K562 (cell line): ENCODE measurements around the gene MED15. TPM values are rescaled to one million over a fixed set of nuclear protein-coding genes. Genes with fewer than 3 reads are reported as not detected.
A peak's percentile ranks its signal among the peaks of the same experiment; 100 is the strongest.
"Not testable (repeated sequence)": the region's sequence is repeated elsewhere in the genome, so short reads cannot be mapped to it uniquely, and the experiment has no call there.

ENCODE experiments used
- ATAC-seq: fragments of 200-7000 bp; cut with Tn5 transposase; 3 replicates; pipeline ENCODE4 v1.9.1; 2020; ENCODE audit warnings: moderate library complexity
- BruUV-seq: library from RNA; stranded (reverse); fragments of 400-500 nt; replicated peaks from 2 replicates; lab custom pipeline; 2021; lab: Mats Ljungman, UMichigan
- CTCF ChIA-PET: fragments of 300-600 bp; formaldehyde crosslinking; extraction: SDS; loops from one replicate; lab custom pipeline; 2021; ENCODE audit warnings: low intra/inter-chr PET ratio; lab: Yijun Ruan, JAX
- POLR2A ChIA-PET: fragments of 300-600, 350-650 bp; sonication (Branson Sonifier 250); formaldehyde crosslinking; extraction: SDS; loops from one replicate; lab custom pipeline; 2021; ENCODE audit warnings: antibody characterized with exemption, inconsistent platforms; lab: Yijun Ruan, JAX
- DNase-seq, 4 experiments: peaks; one replicate each; pipeline versions ENCODE4 v3.0.0 to v3.0.0-alpha.2; 2011 to 2018; ENCODE audit warnings: low spot score in 3 of 4, mixed read lengths in 3 of 4; ENCODE audit errors: extremely low read depth in 1 of 4
- FAIRE-seq: peaks from 2 replicates; lab custom pipeline; 2011; peaks lifted over from hg19 to GRCh38; lab: Jason Lieb, UNC
- H2AFZ ChIP-seq: 2 replicates; pipeline ENCODE4 v1.6.0; 2011; ENCODE audit warnings: low read depth, low read length, control low read depth, inconsistent platforms
- H3K27ac ChIP-seq: fragments of 200-600 bp; 3 replicates; pipeline ENCODE4 v1.8.0; 2011; ENCODE audit warnings: low read depth, mild to moderate bottlenecking, control low read depth, inconsistent platforms, low read length, moderate library complexity, mixed read lengths; ENCODE audit errors: extremely low read depth
- H3K27me3 ChIP-seq, 2 experiments: fragments of 300-600 bp in 1 of 2; 2 replicates in 1 of 2; 3 replicates in 1 of 2; pipeline versions ENCODE4 v1.6.0 to v1.8.0; 2011; ENCODE audit warnings: inconsistent platforms in 2 of 2, low read length in 2 of 2, mild to moderate bottlenecking in 1 of 2, mixed read lengths in 1 of 2, moderate library complexity in 1 of 2; ENCODE audit not compliant: control insufficient read depth in 2 of 2, insufficient read depth in 2 of 2
- H3K36me3 ChIP-seq: fragments of 300-600 bp; 3 replicates; pipeline ENCODE4 v1.8.0; 2011; ENCODE audit warnings: mild to moderate bottlenecking, low read length, inconsistent platforms; ENCODE audit not compliant: control insufficient read depth, insufficient read depth
- H3K4me1 ChIP-seq, 2 experiments: fragments of 200-600 bp in 1 of 2; replicated peaks in 1 of 2; 2 replicates in 1 of 2; 3 replicates in 1 of 2; pipeline versions ENCODE4 v1.5.1 to v1.8.0; 2011; ENCODE audit warnings: inconsistent platforms in 2 of 2, low read length in 2 of 2, mild to moderate bottlenecking in 1 of 2, mixed read lengths in 1 of 2, moderate library complexity in 1 of 2; ENCODE audit not compliant: control insufficient read depth in 2 of 2, insufficient read depth in 2 of 2
- H3K4me2 ChIP-seq: 2 replicates; pipeline ENCODE4 v1.6.1; 2011; ENCODE audit warnings: low read length, control low read depth, inconsistent platforms, mixed read lengths; ENCODE audit not compliant: insufficient read depth
- H3K4me3 ChIP-seq: fragments of 200-600 bp; sonication (generic), shearing (Covaris generic); 2 replicates; pipeline ENCODE4 v1.5.1; 2016; ENCODE audit warnings: control low read depth, inconsistent platforms
- H3K79me2 ChIP-seq: fragments of 200-600 bp; 3 replicates; pipeline ENCODE4 v1.8.0; 2011; ENCODE audit warnings: low read length, inconsistent platforms; ENCODE audit not compliant: control insufficient read depth, insufficient read depth
- H3K9ac ChIP-seq, 2 experiments: 2 replicates each; pipeline versions ENCODE4 v1.6.0 to v1.6.1; 2011; ENCODE audit warnings: low read depth in 2 of 2, low read length in 2 of 2, control low read depth in 1 of 2, inconsistent platforms in 1 of 2, mild to moderate bottlenecking in 1 of 2, mixed read lengths in 1 of 2; ENCODE audit not compliant: insufficient read depth in 1 of 2
- H3K9me1 ChIP-seq: one replicate; pipeline ENCODE4 v1.6.0; 2011; ENCODE audit warnings: inconsistent platforms, mild to moderate bottlenecking, low read length, moderate library complexity; ENCODE audit not compliant: control insufficient read depth, insufficient read depth
- H3K9me3 ChIP-seq: replicated peaks from 2 replicates; pipeline ENCODE4 v1.5.1; 2011; ENCODE audit warnings: low read depth, low read length, inconsistent platforms; ENCODE audit not compliant: control insufficient read depth, insufficient read depth
- H4K20me1 ChIP-seq: replicated peaks from 2 replicates; pipeline ENCODE4 v1.6.1; 2011; ENCODE audit warnings: low read length, inconsistent platforms, mixed read lengths; ENCODE audit not compliant: control insufficient read depth, insufficient read depth
- BHLHE40 ChIP-seq: IDR thresholded peaks from 2 replicates; pipeline ENCODE4 v1.6.1; 2011; ENCODE audit warnings: low read length, improper control_type of control experiment
- CHD4 ChIP-seq: fragments of 200-600 bp; sonication (generic); IDR thresholded peaks from 3 replicates; pipeline ENCODE4 v1.6.1; 2012; ENCODE audit warnings: low read depth, mild to moderate bottlenecking, mixed read lengths, low read length, inconsistent platforms; ENCODE audit not compliant: insufficient read depth, insufficient replicate concordance, poor library complexity, severe bottlenecking
- CREBBP ChIP-seq: IDR thresholded peaks from one replicate; pipeline ENCODE4 v1.6.1; 2012; ENCODE audit warnings: low read depth, mild to moderate bottlenecking, control low read depth, inconsistent platforms, low read length
- GABPB2 ChIP-seq: fragments of 250-450 bp; sonication (Bioruptor Pico); conservative IDR thresholded peaks from 2 replicates; pipeline ENCODE4 v1.5.1; 2021; ENCODE audit warnings: mild to moderate bottlenecking
- HDAC6 ChIP-seq: IDR thresholded peaks from 2 replicates; pipeline ENCODE4 v1.6.1; 2012; ENCODE audit warnings: low read depth, mild to moderate bottlenecking, control low read depth, inconsistent platforms, low read length, moderate library complexity
- HOXB6 ChIP-seq: fragments of 250-450 bp; sonication (Bioruptor Pico); IDR thresholded peaks from 2 replicates; pipeline ENCODE4 v1.5.1; 2022; ENCODE audit warnings: mild to moderate bottlenecking, borderline replicate concordance
- RCOR1 ChIP-seq, 2 experiments: IDR thresholded peaks; 2 replicates each; pipeline ENCODE4 v1.6.1; 2012; ENCODE audit warnings: low read depth in 2 of 2, low read length in 2 of 2, borderline replicate concordance in 1 of 2, improper control_type of control experiment in 1 of 2
- RFX7 ChIP-seq: fragments of 250-450 bp; sonication (Bioruptor Pico); IDR thresholded peaks from 2 replicates; pipeline ENCODE4 v1.5.1; 2021; ENCODE audit warnings: mild to moderate bottlenecking
- SIN3A ChIP-seq, 2 experiments: fragments of 150-350 bp in 1 of 2; IDR thresholded peaks; 2 replicates each; pipeline ENCODE4 v1.6.1; 2011 to 2016; ENCODE audit warnings: borderline replicate concordance in 2 of 2, low read depth in 2 of 2, low read length in 2 of 2, mild to moderate bottlenecking in 2 of 2, moderate library complexity in 2 of 2; ENCODE audit not compliant: control insufficient read depth in 1 of 2
- SMAD1 ChIP-seq: fragments of 150-350 bp; IDR thresholded peaks from 2 replicates; pipeline ENCODE4 v1.6.1; 2014; ENCODE audit warnings: low read length, low read depth; ENCODE audit not compliant: partially characterized antibody
- ZNF668 ChIP-seq: fragments of 250-450 bp; sonication (Bioruptor Pico); IDR thresholded peaks from 2 replicates; pipeline ENCODE4 v1.8.0; 2022; ENCODE audit warnings: mild to moderate bottlenecking, inconsistent platforms
- WGBS: fragments of 100-300 bp; shearing (Covaris generic); methylation state at CpG from one replicate; pipeline ENCODE4 v1.1.6; 2016; ENCODE audit warnings: low coverage, mixed read lengths; ENCODE audit not compliant: insufficient coverage; ENCODE audit errors: missing lambda C conversion rate; 5-methylcytosine and 5-hydroxymethylcytosine counted together
- in situ Hi-C: fragments of 300-500 bp; cut with MboI; formaldehyde crosslinking; loops from 4 replicates; pipeline ENCODE4 v1.15.0; 2018; ENCODE audit warnings: inconsistent platforms, mixed read lengths
- intact Hi-C: fragments of 100-400 bp; cut with micrococcal nuclease; formaldehyde crosslinking; loops from 2 replicates; pipeline ENCODE4 v1.14.2; 2022
- polyA plus RNA-seq, 8 experiments: library from polyadenylated mRNA; depleted of rRNA in 4 of 8; stranded (reverse) in 5 of 8; unstranded in 3 of 8; fragments of >200 nt; fragmentation: Nextera tagmentation in 2 of 8; fragmentation: Illumina TruSeq in 1 of 8; extraction: Ambion mirVana in 2 of 8; extraction: Trizol in 1 of 8; gene quantifications; 2 replicates each; pipeline versions ENCODE4 v1.2.1 to v1.2.3, GENCODE V29; 2011 to 2014; ENCODE audit warnings: inconsistent platforms in 1 of 8, missing spikeins in 1 of 8
- total RNA-seq, 7 experiments: library from RNA; depleted of rRNA in 6 of 7; stranded (reverse); fragments of >200 nt in 6 of 7; fragmentation: Illumina TruSeq in 2 of 7; extraction: Trizol in 2 of 7; gene quantifications; 2 replicates each; pipeline versions ENCODE4 v1.2.1 to v1.2.3, GENCODE V29; 2011 to 2021; ENCODE audit warnings: low replicate concordance in 1 of 7
- TF ChIP-seq, protein P1 (sequence below): sonication (generic); formaldehyde crosslinking; IDR thresholded peaks from 2 replicates; pipeline ENCODE4 v1.8.0; 2022; ENCODE audit warnings: mild to moderate bottlenecking, low read depth, missing genetic modification reagents
- TF ChIP-seq, protein P2 (sequence below): fragments of 250-450 bp; sonication (Bioruptor Pico); IDR thresholded peaks from 2 replicates; pipeline ENCODE4 v1.9.0; 2021; ENCODE audit warnings: mild to moderate bottlenecking, inconsistent platforms
- TF ChIP-seq, protein P3 (sequence below): sonication (generic); formaldehyde crosslinking; IDR thresholded peaks from 2 replicates; pipeline ENCODE4 v1.8.0; 2022; ENCODE audit warnings: mild to moderate bottlenecking, missing genetic modification reagents

MED15 gene
- total and polyA plus RNA-seq, 9 of the 15 experiments (the other 6 are each of a cell fraction or from before 2014, with no cell fraction given), result 4.0 to 271 (median 60.1) TPM

DNA sequence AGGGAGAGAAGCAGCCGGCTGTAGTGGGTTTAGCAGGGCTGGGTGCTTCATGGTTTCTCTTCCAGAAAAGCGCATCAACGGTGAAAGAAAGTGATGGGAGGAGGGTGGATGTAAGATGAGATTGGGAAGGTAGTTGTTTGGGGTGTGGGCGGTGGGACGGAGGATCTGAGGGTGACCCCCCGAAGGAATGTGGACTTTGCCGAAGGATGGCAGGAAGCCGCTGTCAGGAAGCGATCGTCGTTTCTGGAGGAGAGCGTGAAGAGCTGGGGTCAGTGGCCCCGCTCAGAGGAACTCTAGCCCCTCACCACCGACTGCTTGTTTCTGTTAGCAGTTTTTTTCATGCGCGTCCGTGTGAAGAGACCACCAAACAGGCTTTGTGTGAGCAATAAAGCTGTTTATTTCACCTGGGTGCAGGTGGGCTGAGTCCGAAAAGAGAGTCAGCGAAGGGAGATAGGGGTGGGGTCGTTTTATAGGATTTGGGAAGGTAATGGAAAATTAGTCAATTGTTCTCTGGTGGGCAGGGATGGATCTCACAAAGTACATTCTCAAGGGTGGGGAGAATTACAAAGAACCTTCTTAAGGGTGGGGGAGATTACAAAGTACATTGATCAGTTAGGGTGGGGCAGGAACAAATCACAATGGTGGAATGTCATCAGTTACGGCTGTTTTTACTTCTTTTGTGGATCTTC lies 801 bp downstream of the MED15 start:
- Histone ChIP-seq H4K20me1 (peaks cover 42% of the 10 kb centered on the region), H3K4me1 (peaks cover 47 to 49% of the 10 kb centered on the region in 2 experiments), H3K27ac (peak overlapping the region; percentile 82), H3K36me3 (peaks cover 36% of the 10 kb centered on the region), H3K79me2 (peaks cover 61% of the 10 kb centered on the region), H3K9me1 (peaks cover 16% of the 10 kb centered on the region), H2AFZ (peak overlapping the region; percentile 96), H3K9ac (peak overlapping the region; percentile 88 to 96), H3K4me3 (peak overlapping the region; percentile 53), H3K4me2 (peak overlapping the region; percentile 94)
- WGBS, result 1% methylated on average over 21 of the region's 21 CpGs
- DNase-seq (peak in 2 of 4 experiments; percentile 81 to 82), ATAC-seq (peak; percentile 5)
- intact Hi-C loops, result loop anchor here (1.0 to 10.0 kb wide), 5 partner anchors 12 to 494 kb away; partner anchors contain the start of genes CRKL and THAP7
- FAIRE-seq, BruUV-seq, H3K9me3 ChIP-seq, H3K27me3 ChIP-seq, in situ Hi-C loops: not testable (repeated sequence)
- ChIA-PET CTCF (interaction anchor here (1.1 to 1.5 kb wide), 2 partner anchors 12 to 56 kb away, joined by 4 to 11 read pairs; no protein-coding TSS in a partner anchor), POLR2A (interaction anchor here (0.5 to 39.5 kb wide), 32 partner anchors 9 to 1359 kb away, joined by 3 to 1693 read pairs (median 4); partner anchors contain the start of genes CRKL, DGCR6L, KLHL22 and MAPK1)
- TF ChIP-seq BHLHE40 (0 out of 2 replicates have a peak, but pooled peaks have one; percentile 4), CHD4 (peak; percentile 52), ZNF668 (CRISPR knock-in tag) (peak; percentile 69; the same call in 1 of the 2 replicates), CREBBP (peak; percentile 63), SMAD1 (peak; percentile 24), RCOR1 (IDR thresholded peaks at IDR 0.05; ENCODE audit: borderline replicate concordance in 1 of 2, low read depth in 2 of 2, low read length in 2 of 2) (0 out of 4 replicates have a peak, but pooled peaks of 1 of the 2 experiments have one; percentile 2), HDAC6 (peak; percentile 62; the same call in 1 of the 2 replicates), GABPB2 (CRISPR knock-in tag) (peak; percentile 68; the same call in 1 of the 2 replicates), HOXB6 (CRISPR knock-in tag) (peak; percentile 36; the same call in 1 of the 2 replicates), SIN3A (IDR thresholded peaks at IDR 0.05; ENCODE audit: borderline replicate concordance in 2 of 2, control insufficient read depth in 1 of 2, low read depth in 2 of 2, low read length in 2 of 2) (0 out of 4 replicates have a peak, but pooled peaks of 1 of the 2 experiments have one; percentile 27), RFX7 (CRISPR knock-in tag) (0 out of 2 replicates have a peak, but pooled peaks have one; percentile 42)
- TF ChIP-seq, protein P1, sequence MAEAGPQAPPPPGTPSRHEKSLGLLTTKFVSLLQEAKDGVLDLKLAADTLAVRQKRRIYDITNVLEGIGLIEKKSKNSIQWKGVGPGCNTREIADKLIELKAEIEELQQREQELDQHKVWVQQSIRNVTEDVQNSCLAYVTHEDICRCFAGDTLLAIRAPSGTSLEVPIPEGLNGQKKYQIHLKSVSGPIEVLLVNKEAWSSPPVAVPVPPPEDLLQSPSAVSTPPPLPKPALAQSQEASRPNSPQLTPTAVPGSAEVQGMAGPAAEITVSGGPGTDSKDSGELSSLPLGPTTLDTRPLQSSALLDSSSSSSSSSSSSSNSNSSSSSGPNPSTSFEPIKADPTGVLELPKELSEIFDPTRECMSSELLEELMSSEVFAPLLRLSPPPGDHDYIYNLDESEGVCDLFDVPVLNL (CRISPR knock-in tag), result 0 out of 2 replicates have a peak, but pooled peaks have one; percentile 68
- TF ChIP-seq, protein P2, sequence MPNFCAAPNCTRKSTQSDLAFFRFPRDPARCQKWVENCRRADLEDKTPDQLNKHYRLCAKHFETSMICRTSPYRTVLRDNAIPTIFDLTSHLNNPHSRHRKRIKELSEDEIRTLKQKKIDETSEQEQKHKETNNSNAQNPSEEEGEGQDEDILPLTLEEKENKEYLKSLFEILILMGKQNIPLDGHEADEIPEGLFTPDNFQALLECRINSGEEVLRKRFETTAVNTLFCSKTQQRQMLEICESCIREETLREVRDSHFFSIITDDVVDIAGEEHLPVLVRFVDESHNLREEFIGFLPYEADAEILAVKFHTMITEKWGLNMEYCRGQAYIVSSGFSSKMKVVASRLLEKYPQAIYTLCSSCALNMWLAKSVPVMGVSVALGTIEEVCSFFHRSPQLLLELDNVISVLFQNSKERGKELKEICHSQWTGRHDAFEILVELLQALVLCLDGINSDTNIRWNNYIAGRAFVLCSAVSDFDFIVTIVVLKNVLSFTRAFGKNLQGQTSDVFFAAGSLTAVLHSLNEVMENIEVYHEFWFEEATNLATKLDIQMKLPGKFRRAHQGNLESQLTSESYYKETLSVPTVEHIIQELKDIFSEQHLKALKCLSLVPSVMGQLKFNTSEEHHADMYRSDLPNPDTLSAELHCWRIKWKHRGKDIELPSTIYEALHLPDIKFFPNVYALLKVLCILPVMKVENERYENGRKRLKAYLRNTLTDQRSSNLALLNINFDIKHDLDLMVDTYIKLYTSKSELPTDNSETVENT, result 0 out of 2 replicates have a peak, but pooled peaks have one; percentile 31
- TF ChIP-seq, protein P3, sequence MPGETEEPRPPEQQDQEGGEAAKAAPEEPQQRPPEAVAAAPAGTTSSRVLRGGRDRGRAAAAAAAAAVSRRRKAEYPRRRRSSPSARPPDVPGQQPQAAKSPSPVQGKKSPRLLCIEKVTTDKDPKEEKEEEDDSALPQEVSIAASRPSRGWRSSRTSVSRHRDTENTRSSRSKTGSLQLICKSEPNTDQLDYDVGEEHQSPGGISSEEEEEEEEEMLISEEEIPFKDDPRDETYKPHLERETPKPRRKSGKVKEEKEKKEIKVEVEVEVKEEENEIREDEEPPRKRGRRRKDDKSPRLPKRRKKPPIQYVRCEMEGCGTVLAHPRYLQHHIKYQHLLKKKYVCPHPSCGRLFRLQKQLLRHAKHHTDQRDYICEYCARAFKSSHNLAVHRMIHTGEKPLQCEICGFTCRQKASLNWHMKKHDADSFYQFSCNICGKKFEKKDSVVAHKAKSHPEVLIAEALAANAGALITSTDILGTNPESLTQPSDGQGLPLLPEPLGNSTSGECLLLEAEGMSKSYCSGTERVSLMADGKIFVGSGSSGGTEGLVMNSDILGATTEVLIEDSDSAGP, result 0 out of 2 replicates have a peak, but pooled peaks have one; percentile 58
